SH-SY5Y (cell line): ENCODE measurements around the gene ARHGAP42.

Experiments used
- GATA2 ChIP-seq: IDR thresholded peaks from 2 replicates; pipeline ENCODE4 v1.6.1; 2011; ENCODE audit warnings: mild to moderate bottlenecking, low read depth, low read length
- GATA3 ChIP-seq: IDR thresholded peaks from 2 replicates; pipeline ENCODE4 v1.6.1; 2011; ENCODE audit warnings: low read depth, mild to moderate bottlenecking, low read length, moderate library complexity

- TF ChIP-seq GATA2 (no peak), GATA3 (no peak)
These were observed 281.9 kb downstream of the ARHGAP42 start for GRCh38 chr11:100969008-100969407.
